ENCODE data around the gene ZFP36L2. TPM values are rescaled to one million over a fixed set of nuclear protein-coding genes. Genes with fewer than 3 reads are reported as not detected.
"Not testable (repeated sequence)": the region's sequence is repeated elsewhere in the genome, so short reads cannot be mapped to it uniquely, and the experiment has no call there.

Gene ZFP36L2
- polyA plus RNA-seq, 4 donors = 90.0 to 107 (median 98.4) TPM

DNA sequence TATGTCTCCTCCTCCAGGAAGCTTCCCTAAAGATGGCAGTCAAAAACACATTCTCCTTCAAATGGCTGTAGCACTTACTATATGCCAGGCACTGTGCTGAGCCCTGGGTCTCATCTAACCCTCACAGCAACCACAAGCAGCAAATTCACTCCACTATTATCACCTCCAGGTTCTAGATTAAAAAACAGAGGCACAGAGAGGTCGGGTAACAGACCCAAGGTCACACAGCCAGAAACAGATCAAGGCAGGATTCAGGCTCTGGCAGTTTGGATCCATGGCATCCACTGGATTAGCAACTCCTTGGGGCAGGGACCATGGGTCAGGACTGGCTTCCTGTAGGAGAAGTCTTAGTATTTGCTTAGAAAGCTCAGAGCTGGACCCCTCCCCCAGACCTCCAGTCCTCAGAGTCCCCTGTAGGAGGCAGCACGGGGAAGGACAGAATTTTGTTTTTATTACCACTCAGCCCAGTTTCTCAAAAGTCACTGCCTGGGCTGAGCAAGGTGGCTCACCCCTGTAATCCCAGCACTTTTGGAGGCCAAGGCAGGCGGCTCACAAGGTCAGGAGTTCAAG is 34.4 kb downstream of the ZFP36L2 start:
- DNase-seq (ENCODE audit: low read depth in 4 of 4, low spot score in 2 of 4) = no peak

GRCh38 chr2:43190311-43191052 is 35.9 kb downstream of the ZFP36L2 start:
- DNase-seq (ENCODE audit: low read depth in 4 of 4, low spot score in 2 of 4) = no peak

DNA sequence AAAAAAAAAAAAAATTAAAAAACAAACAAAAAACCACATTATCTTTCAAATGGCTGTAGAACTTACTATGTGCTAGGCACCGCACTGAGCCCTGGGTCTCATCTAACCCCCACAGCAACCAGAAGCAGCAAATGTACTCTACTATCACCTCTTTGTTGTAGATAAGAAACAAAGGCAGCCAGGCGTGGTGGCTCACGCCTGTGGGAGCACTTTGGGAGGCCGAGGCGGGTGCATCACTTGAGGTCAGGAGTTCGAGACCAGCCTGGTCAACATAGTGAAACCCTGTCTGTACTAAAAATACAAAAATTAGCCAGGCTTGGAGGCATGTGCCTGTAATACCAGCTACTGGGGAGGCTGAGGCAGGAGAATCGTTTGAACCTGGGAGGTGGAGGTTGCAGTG is 36.5 kb downstream of the ZFP36L2 start:
- not testable (repeated sequence) for DNase-seq (ENCODE audit: low read depth in 4 of 4, low spot score in 2 of 4)

DNA sequence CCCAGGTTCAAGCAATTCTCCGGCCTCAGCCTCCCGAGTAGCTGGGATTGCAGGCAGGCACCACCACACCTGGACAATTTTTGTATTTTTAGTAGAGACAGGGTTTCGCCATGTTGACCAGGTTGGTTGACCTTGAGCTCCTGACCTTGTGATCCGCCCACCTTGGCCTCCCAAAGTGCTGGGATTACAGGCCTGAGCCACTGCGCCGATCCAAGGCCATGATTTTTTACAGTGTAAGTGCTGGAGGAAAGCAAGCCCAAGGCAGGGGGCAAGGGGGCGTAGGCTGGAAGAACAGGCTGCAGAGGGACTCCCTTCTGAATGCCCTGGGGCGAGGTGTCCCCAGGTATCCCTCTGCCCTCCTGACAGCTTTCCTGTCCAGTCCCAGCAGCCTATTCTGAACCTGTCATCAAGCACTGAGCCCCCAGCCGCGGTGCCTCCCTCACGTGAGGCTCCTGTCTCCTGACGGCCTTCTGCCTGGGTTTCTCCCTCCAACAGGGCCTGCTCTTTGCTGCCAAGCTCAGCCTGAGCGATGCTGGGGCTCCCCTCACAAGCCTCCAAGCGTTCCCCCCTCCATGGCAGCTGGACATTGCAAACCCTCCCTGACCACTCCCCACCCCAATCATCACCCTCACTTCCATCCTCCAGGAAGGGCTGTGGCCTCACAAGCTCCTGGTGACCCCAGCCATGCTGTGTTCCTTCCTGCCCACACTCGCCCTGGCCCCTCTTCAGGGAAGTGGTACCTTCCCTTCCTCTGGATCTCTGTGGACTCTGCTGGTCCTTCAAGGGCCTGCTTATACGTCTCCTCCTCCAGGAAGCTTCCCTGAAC is 37.6 kb downstream of the ZFP36L2 start:
- DNase-seq (ENCODE audit: low read depth in 4 of 4, low spot score in 2 of 4) = no peak

- DNase-seq (ENCODE audit: low read depth in 4 of 4, low spot score in 2 of 4) = no peak
Observed at GRCh38 chr2:43186679-43187374, 39.6 kb downstream of the ZFP36L2 start.

DNA sequence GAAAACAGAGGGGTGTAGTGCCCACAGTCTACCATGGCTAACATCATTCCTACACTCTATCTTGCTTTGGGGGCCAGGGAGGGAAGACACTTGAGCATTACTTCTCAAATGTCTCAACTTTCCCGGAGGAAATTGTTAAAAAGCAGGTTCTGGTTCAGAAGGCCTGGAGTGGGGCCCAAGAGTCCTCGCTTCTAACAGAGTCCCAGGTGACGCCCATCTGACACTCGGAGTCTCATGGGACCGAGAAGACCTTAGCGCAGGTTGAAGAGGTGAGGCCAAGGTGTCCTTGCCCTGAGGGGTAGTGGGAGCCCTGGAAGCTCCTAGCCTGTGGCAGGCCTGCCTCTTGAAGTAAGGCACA is 40.1 kb downstream of the ZFP36L2 start:
- no peak for DNase-seq (ENCODE audit: low read depth in 4 of 4, low spot score in 2 of 4)

GRCh38 chr2:43185146-43185545 is 41.3 kb downstream of the ZFP36L2 start:
- no peak for DNase-seq (ENCODE audit: low read depth in 4 of 4, low spot score in 2 of 4)

GRCh38 chr2:43184339-43184895 is 42.0 kb downstream of the ZFP36L2 start:
- DNase-seq (ENCODE audit: low read depth in 4 of 4, low spot score in 2 of 4) = no peak

DNA sequence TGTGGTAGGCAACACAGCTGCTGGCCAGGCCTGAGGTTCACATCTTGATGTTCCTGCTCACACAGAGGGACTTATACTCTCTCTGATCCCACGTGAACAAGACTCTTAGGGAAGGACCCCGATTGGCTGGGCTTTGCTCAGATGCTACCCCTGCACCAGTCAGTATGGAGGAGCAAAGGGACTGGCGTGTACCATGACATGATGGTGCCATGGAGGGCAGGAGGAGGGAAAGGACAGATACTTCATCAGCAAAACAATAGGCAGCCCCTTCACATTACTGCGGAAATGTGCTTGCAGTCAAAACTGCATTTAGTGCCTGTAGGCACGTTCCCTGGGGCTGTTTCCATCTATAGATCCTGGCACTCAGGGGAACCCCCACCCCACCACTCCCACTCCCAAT is 42.7 kb downstream of the ZFP36L2 start:
- no peak for DNase-seq (ENCODE audit: low read depth in 4 of 4, low spot score in 2 of 4)

DNA sequence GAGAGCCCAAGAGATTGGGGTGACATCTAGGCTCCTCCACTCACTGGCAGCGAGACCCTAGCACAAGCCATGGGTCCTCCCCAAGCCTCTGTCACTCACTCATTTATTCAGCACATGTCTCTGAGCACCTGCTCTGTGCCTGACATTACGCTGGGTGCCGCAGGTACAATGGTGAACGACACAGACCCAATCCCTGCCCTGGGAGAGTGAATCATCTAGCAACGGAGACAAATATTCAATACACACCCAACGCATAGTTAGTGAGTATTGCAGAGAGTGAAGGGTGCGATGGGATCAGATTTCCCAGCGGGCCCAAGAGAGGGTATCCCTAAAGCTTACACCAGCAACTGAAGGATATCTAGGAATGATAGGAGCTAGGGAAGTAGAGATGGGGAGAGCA is 45.5 kb downstream of the ZFP36L2 start:
- DNase-seq (ENCODE audit: low read depth in 4 of 4, low spot score in 2 of 4) = no peak

DNA sequence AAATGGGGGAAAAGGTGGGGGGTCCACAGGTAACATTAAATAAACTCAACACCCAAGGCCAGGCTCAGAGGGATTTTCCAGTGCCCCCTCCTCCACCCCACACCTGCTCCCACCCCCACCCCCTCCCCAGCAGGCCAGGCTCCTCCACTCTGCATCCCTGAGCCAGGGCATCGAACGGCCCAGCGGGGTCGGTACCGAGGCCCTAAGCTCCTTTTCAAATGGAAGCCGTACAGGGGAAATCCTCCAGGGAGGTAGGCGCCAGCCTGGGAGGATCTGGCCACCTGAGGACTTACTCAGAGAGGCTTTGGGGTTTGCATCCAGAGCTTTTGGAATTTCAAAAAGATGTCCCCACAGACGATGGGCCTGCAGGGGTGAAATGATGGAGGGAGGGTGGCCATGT is 46.5 kb downstream of the ZFP36L2 start:
- DNase-seq (ENCODE audit: low read depth in 4 of 4, low spot score in 2 of 4) = no peak

GRCh38 chr2:43178602-43179542 is 47.5 kb downstream of the ZFP36L2 start:
- no peak for DNase-seq (ENCODE audit: low read depth in 4 of 4, low spot score in 2 of 4)

DNA sequence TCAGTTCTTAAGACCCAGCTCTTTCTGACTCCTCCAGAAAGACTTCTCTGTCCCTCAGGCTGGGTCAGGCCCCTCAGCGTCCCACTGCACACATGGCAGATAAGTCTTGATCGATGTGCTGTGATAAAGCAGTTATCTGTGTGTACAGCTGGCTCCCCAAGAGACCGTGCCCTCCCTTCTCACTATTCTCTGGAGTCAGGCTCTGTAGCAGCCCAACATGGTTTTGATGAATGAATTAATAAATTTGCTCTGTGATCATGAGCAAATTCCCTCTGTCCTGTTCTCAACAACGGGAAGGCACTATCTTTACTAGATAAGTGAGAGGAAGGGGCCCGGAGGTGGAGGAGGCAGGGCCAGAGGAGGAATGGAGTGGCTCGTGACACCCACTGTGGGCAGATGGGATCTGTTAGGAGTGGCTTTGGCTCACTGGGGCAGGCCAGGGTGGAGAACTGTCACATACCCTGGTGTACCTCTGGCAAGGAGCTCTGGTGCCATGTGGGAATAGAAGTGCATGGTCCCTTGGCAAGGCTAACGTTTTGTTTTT is 48.3 kb downstream of the ZFP36L2 start:
- DNase-seq (ENCODE audit: low read depth in 4 of 4, low spot score in 2 of 4) = no peak

- DNase-seq (ENCODE audit: low read depth in 4 of 4, low spot score in 2 of 4) = no peak
Observed at GRCh38 chr2:43176449-43176848, 50.0 kb downstream of the ZFP36L2 start.

- no peak for DNase-seq (ENCODE audit: low read depth in 4 of 4, low spot score in 2 of 4)
Observed at GRCh38 chr2:43175876-43176275, 50.5 kb downstream of the ZFP36L2 start.

GRCh38 chr2:43175020-43175441 is 51.4 kb downstream of the ZFP36L2 start:
- no peak for DNase-seq (ENCODE audit: low read depth in 4 of 4, low spot score in 2 of 4)

DNA sequence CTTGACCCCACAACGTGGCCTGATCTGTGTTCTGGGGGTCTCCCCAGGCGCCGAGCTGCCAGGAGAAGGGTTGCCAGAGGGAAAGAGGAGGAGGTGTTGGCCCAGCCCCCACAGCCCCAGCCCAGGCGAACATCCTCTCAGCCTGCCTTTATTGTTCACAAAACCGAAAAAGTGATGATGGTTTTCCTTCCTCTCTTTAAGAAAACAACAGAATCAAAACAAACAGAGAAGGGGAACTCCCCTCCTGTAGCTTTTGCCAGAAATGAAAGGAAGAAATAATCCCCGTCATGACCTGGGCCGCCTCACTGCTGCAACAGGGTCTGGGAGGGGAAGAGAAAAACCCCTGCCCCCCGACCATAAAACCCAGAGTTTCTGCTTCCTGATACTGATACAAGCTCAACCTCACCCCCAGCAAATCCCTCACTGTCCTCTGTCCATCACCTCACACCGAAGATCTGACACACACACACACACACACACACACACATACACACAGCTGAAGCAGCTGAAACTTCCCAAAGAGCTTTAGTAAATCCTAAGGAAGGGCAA is 52.0 kb downstream of the ZFP36L2 start:
- no peak for DNase-seq (ENCODE audit: low read depth in 4 of 4, low spot score in 2 of 4)

Measured in left renal cortex interstitium (tissue), 4 donors.